GM19351 (cell line): ENCODE data around the gene GTF2H1.

Experiments used
- ATAC-seq: cut with Tn5 transposase; IDR thresholded peaks from one replicate; pipeline ENCODE4 v1.9.1; 2021; ENCODE audit warnings: mild to moderate bottlenecking, moderate library complexity; ENCODE audit not compliant: unreplicated experiment

The GTF2H1 gene

DNA sequence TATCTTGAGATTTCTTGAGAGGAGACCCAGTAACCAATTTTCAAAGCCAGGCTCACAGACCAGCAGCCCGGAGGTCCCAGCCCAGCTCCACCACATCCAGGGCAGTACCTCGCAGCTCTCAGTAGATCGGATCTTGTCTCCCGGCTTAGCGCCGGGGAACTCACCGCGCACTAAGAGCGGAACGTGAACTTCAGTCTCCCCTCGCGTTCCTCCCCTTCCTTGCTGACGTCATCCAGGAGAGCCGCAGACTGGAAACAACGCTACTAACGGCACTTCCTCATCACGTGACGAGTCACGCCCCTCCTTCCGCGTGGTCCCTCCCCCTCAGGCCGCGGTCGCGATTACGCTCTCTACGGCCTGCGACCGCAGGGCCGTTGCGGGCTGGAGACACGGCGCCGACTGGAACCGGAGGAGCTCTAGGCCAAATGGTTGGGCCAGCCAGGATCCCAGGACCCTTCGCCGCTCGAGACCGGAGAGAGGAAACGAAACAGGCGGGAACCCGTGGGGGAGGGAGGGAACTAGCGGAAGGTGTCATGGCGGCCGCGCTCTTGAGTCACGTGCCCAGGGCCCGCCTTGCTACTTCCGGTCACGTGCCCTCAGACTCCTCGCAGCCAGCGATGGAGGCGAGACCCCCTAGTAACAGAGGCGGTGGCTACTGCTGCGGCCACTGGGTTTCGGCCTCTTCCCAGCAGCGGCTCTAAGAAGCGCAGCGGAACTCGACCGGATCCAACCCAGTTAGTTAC, at the start of gene GTF2H1, which contains the start of gene HPS5:
GTF2H1 (plus strand) TSS at position 599 of the 743 bp plus-strand sequence. CDS start 10,508 bp downstream, outside the sequence.
HPS5 (minus strand) TSS at position 172 of the 743 bp plus-strand sequence. CDS start 4,282 bp downstream, outside the sequence.
- peak; percentile 78 for ATAC-seq

GRCh38 chr11:18277565-18278271, 44.6 kb upstream of the GTF2H1 start:
- ATAC-seq, result no peak

DNA sequence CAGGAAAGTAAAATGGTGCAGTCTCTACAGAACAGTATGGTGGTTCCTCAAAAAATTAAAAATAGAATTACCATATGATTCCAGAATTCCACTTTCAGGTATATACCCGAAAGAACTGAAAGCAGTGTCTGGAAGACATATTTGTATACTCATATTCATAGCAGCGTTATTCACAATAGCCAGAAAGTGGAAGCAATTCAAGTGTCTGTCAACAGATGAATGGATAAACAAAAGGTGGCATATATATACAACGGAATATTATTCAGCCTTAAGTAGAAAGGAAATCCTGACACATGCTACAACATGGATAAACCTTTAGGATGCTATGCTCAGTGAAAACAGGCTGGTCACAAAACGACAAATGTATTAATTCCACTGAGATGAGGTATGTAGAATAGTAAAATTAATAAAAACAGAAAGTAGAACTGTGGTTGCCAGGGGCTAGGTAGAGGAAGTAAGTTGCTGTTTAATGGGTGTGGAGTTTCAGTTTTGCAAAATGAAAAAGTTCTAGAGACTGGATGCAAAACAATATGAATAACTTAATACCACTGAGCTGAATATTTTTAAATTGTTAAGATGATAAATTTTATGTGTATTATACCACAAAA, 41.8 kb upstream of the GTF2H1 start:
- ATAC-seq, result peak; percentile 91

DNA sequence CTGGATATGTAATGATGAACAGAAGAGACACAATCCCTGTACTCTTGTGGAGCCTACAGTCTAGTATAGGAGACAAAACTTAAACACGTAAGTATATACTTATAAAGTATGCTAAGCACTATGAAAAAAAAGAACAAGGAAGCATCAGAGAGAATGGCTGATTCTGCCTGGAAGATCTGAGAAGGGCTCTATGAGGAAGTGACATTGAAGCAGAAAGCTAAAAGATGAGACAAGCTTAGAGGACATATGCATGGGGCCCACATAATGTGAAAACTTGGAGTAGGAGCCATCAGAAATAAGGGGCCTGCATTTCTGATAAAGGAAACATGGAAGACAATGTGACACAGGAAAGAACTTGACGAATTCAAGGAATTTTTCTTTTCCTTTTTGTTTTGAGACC, 39.7 kb upstream of the GTF2H1 start:
- no peak for ATAC-seq

DNA sequence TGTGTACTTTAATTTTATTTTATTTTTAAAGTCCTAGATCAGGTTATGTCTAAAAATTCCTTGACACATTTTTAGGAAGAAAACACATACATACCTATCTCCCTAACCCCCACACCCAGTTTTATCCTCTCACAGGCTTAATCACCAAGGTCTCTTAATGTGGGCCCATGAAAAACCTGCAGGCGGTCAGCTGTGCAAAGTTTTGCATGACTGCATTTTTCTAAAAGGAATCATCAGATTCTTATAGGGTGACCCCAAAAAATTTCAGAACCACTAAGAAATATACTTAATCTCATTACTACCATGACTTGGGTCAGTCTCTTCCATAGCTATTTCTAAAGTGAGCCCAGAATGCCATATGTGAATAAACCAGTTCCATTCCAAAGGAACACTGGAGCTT, 36.5 kb upstream of the GTF2H1 start:
- no peak for ATAC-seq

DNA sequence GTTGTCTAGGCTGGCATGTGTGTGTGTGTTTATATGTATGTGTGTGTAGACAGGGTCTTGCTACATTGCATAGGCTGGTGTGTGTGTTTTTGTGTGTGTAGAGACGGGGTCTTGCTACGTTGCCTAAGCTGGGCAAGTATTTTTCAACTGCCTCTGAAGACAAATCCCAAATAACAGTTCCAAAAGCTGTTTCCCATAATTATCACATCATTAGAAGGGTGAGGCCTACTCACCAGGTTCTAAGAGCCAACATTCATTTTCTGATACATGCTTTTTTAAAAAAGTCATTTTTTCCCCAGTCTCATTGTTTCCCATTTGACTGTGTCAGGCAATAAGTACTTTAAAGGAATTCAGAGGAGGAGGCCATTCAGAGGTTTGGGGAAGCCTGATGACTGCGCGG, 33.5 kb upstream of the GTF2H1 start:
- no peak for ATAC-seq

DNA sequence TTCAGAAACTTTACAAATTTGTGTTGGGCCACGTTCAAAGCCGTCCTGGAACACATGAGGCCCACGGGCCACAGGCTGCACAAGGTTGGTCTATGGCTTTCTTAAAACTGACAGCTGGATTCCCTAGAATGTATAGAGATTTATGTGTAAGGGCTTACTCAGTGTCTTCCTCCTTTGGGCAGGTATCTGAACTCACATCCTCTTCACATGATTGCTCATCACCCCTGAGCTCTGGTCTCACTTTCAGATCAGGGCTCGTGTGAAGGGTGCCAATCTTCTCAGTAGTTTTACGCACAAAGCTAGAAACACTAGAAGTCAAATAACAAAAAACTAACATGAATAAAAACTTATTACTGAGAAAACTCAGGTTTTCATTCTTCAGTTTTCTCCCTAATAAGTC, 27.5 kb upstream of the GTF2H1 start:
- peak; percentile 82 for ATAC-seq

- ATAC-seq, result no peak
Observed at GRCh38 chr11:18295316-18295715, 27.1 kb upstream of the GTF2H1 start.

DNA sequence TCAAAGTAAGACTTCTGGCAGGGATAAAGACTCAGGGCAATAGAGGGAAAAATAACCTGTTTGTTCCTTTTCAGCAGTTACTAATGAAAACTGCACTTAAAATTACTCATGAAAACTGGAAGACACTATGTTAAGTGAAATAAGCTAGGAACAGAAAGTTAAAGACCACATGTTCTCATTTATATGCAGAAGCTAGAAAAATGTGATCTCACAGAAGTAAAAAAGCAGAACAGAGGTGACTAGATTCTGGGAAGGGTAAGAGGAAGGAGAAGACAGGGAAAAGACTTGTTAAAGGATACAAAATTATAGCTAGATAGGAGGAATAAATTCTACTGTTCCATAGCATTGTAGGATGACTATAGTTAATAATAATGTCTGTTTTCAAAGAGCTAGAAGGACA, 22.6 kb upstream of the GTF2H1 start:
- no peak for ATAC-seq

DNA sequence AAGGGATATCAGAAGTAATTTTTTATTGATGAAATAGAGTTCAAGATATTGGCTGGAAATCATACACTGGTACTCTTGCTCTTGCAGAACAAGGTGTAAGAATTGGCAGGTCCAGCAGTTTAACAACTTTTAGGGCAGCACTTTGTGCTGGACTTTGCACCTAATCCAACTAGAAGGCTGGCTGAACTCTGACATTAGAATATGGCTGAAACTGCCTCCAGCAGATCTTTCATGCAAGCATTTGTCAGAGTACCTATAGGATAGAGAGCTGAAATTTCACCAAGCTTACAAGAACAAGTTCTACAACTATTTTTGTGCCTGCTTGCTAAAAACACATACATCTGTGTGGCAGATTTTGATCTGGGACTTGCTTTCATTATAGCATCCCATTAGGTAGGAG, 17.6 kb upstream of the GTF2H1 start:
- no peak for ATAC-seq

DNA sequence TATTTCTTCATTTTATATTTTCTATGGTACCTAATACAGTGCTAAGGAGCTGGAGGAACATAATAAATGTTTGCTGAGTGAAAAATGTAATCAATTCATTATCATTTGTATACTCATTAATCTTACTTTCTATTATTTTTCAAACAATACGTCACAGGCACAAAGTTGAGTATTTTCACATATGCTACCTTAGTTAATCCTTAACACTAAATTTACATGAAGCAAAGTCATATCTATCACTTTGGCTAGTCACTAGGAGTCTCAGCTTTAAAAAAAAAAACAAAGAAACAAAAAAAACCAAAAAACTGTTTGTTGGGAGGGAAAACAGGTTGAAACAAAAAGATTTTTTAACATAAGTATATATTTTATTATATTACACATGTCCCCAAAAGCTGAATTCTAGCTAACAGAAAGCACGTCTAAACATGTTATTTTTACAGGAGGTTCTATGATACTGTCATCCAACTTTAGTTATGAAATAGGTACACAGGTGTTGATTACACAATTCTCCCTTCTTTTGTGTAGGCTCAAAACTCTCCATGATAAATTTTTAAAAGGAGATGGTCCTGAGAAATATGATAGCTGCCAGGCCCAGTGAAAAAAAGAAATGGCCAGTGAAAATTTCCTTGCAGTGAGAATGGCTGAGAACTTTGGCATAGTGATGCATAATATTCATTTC, 14.8 kb upstream of the GTF2H1 start:
- no peak for ATAC-seq

GRCh38 chr11:18308242-18308641, 14.1 kb upstream of the GTF2H1 start:
- no peak for ATAC-seq

GRCh38 chr11:18309691-18310090, 12.7 kb upstream of the GTF2H1 start:
- no peak for ATAC-seq

DNA sequence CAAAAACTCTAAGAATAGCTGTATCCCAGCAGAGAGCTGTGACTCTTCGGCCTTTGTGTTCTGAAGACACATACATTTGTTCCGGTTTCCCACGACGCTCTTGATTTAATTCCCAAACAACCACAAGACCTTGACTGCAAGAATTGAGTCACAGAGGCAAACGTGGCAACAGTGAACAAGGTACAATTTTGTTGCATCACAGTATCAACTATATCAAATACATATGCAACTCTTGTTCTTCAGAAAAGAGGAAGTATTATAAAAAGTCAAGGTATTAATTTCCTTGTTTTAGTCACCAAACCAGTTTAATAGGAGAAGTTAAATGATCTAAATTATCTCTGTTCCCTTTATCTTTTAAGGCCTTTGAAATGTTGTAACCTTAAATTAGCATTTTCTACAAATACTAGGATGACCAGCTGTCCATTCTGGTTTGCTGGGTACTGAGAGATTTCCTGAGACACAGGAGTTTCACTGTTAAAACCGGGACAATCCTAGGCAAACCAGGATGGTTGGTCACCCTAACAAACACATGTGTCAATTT, 11.5 kb upstream of the GTF2H1 start:
- ATAC-seq, result peak; percentile 61

DNA sequence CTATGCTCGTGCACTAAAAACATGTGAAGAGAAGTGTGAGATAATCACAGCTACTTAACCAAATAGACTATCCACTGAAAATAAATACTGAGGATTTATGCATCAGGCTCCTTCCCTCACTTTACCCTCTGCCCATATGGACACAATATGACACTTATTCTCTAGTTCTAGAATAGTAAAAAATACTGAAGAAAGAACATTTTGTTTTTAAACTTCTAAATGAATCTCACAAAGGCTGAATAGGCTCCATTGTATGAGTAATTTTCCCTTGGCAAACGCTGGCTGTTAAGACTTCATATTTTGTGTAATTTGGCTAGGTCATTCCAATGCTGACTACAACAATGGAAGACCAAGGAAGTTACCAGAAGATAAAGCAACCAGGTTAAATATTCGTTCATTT, 10.4 kb upstream of the GTF2H1 start:
- no peak for ATAC-seq

DNA sequence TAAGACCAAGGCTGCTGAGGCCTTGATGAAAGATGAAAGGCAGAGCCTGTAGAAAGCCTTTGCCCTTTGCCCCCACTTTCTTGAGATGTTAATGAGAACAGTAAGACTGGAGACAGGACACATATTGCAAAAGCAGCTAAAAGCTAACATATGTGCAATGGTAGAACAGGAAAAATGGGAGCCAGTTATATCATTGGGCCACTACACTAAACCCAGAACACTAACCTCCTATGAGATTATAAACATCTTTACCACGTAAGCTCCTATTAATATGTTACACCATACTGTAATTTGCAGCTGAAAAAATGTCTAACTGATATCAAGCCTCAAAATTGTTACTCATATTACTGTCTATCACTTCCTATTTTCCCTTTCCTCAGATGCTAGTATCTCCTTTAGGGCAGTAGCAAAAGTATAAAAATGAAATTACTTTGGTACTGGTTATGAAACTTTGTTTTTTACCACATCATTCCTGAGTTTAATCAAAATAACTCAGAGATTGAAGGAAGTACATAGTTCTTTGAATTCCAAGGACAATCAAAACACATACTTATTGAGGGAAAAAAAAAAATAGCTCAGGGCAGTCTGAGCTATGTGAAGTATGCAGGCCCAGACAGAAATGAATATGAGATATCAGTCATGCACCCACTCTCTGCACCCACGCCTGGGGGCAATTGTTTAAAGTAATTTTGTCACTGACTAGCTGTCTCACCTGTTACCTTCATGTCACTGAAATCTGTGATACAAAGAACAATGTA, 9.5 kb upstream of the GTF2H1 start:
- no peak for ATAC-seq

DNA sequence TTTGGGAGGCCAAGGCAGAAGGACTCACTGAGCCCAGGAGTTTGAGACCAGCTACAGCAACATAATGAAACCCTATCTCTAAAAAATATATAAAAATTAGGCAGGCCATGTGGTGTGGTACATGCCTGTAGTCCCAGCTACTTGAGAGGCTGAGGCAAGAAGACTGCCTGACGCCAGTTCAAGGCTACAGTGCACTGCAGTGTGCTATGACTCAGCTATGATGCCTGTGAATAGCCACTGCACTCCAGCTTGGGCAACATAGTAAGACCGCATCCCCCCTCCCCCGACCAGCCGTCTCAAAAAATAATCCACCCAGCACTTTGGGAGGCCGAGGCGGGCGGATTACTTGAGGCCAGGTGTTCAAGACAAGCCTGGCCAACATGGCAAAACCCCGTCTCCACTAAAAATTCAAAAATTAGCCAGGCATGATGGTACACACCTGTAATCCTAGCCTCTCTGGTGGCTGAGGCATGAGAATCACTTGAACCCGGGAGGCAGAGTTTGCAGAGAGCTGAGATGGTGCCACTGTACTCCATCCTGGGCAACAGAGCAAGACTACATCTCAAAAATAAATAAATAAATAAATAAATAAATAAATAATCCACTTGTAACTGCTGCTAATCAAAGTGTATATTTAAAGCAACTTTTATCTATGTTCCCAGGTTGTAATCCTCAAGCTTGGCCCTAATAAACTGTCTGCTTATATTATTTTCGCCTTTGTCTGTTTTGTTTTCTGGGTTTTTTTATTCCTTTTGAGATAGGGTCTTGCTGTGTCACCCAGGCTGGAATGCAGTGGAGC, 8.2 kb upstream of the GTF2H1 start:
- ATAC-seq, result no peak

DNA sequence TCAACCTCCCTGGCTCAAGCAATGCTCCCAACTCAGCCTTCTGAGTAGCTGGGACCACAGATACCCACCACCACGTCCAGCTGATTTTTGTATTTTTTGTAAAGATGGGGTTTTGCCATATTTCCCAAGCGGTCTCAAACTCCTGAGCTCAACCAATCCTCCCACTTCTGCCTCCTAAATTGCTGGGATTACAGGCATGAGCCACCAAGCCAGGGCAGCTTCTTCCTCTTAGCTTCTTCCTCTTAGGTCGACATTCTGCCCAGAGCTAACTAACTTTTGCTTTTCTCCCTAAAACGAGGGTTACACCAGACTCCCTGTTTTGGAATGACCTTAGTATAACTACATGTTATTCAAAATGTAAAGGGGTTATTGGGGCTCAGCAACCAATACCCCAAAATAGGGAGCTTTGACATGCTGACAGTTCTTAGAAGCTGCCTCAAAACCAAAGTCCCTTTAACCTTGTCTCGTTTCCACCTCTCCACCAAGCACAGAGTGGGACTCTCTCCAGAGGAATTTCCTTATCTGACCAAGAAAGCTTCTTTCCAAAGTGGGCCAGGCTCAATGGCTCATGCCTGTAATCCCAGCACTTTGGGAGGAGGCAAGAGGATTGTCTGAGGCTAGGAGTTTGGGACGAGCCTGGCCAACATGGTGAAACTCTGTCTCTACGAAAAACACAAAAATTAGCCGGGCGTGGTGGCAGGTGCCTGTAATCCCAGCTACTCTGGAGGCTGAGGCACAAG, 7.4 kb upstream of the GTF2H1 start:
- ATAC-seq, result no peak

DNA sequence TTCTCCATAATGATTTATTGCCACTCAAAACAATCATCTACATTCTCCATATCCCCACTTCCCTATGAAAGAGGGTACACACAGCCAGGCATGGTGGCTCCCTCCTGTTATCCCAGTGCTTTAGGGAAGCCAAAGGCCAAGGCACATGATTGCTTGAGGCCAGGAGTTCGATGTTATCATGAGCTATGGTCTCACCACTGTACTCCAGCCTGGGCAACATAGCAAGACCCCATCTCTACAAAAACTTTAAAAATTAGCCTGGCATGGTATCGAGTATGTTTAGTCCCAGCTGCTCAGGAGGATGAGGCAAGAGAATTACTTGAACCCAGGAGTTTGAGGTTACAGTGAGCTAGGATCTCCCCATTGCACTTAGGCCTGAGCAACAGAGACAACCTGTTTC, 6.5 kb upstream of the GTF2H1 start:
- no peak for ATAC-seq
